PC-3 (cell line): ENCODE data around the gene PACRG. TPM values are rescaled to one million over a fixed set of nuclear protein-coding genes. Genes with fewer than 3 reads are reported as not detected.

Experiments
- ATAC-seq: fragments of 200-7000 bp; cut with Tn5 transposase; 2 replicates; pipeline ENCODE4 v1.9.1; 2020; ENCODE audit warnings: mild to moderate bottlenecking, moderate library complexity
- BruUV-seq: library from RNA; stranded (reverse); fragments of 400-500 nt; replicated peaks from 2 replicates; lab custom pipeline; 2021; lab: Mats Ljungman, UMichigan
- CTCF ChIA-PET: fragments of 300-600 bp; sonication (Branson Sonifier 250); formaldehyde crosslinking; loops from one replicate; lab custom pipeline; 2022; ENCODE audit warnings: antibody characterized with exemption; lab: Charles Lee
- POLR2A ChIA-PET: fragments of 300-600 bp; sonication (Branson Sonifier 250); formaldehyde crosslinking; loops from one replicate; lab custom pipeline; 2022; ENCODE audit warnings: antibody characterized with exemption; ENCODE audit not compliant: unreplicated experiment; lab: Charles Lee
- DNase-seq: peaks from one replicate; pipeline ENCODE4 v3.0.0-alpha.2; 2015
- H2AFZ ChIP-seq: fragments of 300-600 bp; sonication (generic); 2 replicates; pipeline ENCODE4 v1.6.0; 2016; ENCODE audit warnings: antibody characterized with exemption, low read length
- H3F3A ChIP-seq: fragments of 300-600 bp; sonication (generic); one replicate; pipeline ENCODE4 v1.6.0; 2017; ENCODE audit warnings: antibody characterized with exemption, low read length, control low read depth, mild to moderate bottlenecking; ENCODE audit not compliant: unreplicated experiment
- H3K27ac ChIP-seq: fragments of 300-600 bp; sonication (generic); 2 replicates; pipeline ENCODE4 v1.5.1; 2016; ENCODE audit warnings: mild to moderate bottlenecking, low read length
- H3K27me3 ChIP-seq: fragments of 300-600 bp; sonication (generic); 2 replicates; pipeline ENCODE4 v1.6.1; 2016; ENCODE audit warnings: low read length, mixed read lengths
- H3K36me3 ChIP-seq: fragments of 300-600 bp; sonication (generic); 2 replicates; pipeline ENCODE4 v1.6.1; 2016; ENCODE audit warnings: low read depth, mixed run types, low read length, mixed read lengths
- H3K4me1 ChIP-seq: fragments of 300-600 bp; sonication (generic); 2 replicates; pipeline ENCODE4 v1.5.1; 2016; ENCODE audit warnings: low read length; ENCODE audit not compliant: insufficient read depth
- H3K4me2 ChIP-seq: fragments of 300-600 bp; sonication (generic); 2 replicates; pipeline ENCODE4 v1.6.0; 2016; ENCODE audit warnings: low read length
- H3K4me3 ChIP-seq: fragments of 300-600 bp; sonication (generic); 2 replicates; pipeline ENCODE4 v1.5.1; 2016; ENCODE audit warnings: mild to moderate bottlenecking, low read length, mixed read lengths
- H3K79me2 ChIP-seq: fragments of 300-600 bp; sonication (generic); 2 replicates; pipeline ENCODE4 v1.6.1; 2017; ENCODE audit warnings: low read length, mixed read lengths
- H3K9ac ChIP-seq: fragments of 300-600 bp; sonication (generic); 2 replicates; pipeline ENCODE4 v1.6.0; 2016; ENCODE audit warnings: mild to moderate bottlenecking, low read length
- H3K9me2 ChIP-seq: fragments of 300-600 bp; sonication (generic); replicated peaks from 2 replicates; pipeline ENCODE4 v1.6.1; 2016; ENCODE audit warnings: mixed run types, low read length, mixed read lengths
- H3K9me3 ChIP-seq: fragments of 300-600 bp; sonication (generic); 2 replicates; pipeline ENCODE4 v1.6.1; 2016; ENCODE audit warnings: low read length, mixed read lengths
- H4K20me1 ChIP-seq: fragments of 300-600 bp; sonication (generic); 2 replicates; pipeline ENCODE4 v1.6.1; 2016; ENCODE audit warnings: low read length, mixed read lengths
- EZH2 ChIP-seq: fragments of 300-600 bp; sonication (generic); IDR thresholded peaks from one replicate; pipeline ENCODE4 v1.6.1; 2017; ENCODE audit warnings: antibody characterized with exemption, mild to moderate bottlenecking, low read length; ENCODE audit not compliant: unreplicated experiment
- EZH2phosphoT487 ChIP-seq: fragments of 300-600 bp; sonication (generic); IDR thresholded peaks from 2 replicates; pipeline ENCODE4 v1.6.1; 2018; ENCODE audit warnings: mild to moderate bottlenecking, antibody characterized with exemption, low read length, borderline replicate concordance
- intact Hi-C: fragments of 100-400 bp; cut with micrococcal nuclease; formaldehyde crosslinking; loops from 2 replicates; pipeline ENCODE4 v1.9.0; 2023
- total RNA-seq: library from RNA; depleted of rRNA; stranded (reverse); fragments of >200 nt; gene quantifications from 2 replicates; pipeline ENCODE4 v1.2.3, GENCODE V29; 2014
- TF ChIP-seq, protein P1 (sequence below): fragments of 300-600 bp; sonication (generic); conservative IDR thresholded peaks from 2 replicates; pipeline ENCODE4 v1.5.1; 2017; ENCODE audit warnings: antibody characterized with exemption, low read depth, mild to moderate bottlenecking, low read length

Gene PACRG
- total RNA-seq, 1 experiment from 2014 or later = not detected

DNA sequence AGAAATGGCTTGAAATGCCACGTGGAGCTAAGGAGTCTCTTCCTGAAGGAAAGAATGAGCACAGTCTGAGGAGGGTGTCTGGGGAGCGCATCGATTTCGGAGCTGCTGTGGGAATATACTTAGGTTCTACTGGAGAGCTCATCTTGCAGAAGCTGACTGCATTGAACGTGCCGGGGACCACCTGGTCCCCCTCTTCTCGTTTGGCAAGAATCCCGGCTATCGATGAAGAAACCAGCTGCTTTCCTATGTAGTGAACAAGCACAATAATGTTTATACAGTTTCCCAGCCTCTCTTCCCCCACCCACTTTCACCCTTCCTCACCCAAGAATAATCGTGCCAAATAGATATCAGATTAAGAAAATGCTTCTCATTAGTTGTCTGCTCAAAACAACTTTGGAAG is 242.5 kb downstream of the PACRG start:
- no peak for DNase-seq
- no TSS peak for BruUV-seq
- Histone ChIP-seq H3K27me3 (0 out of 2 replicates have a peak, but pooled peaks cover 10% of the 10 kb centered on the region), H3K9ac (no peak overlapping the region), H3K9me2 (no peaks in the 10 kb centered on the region), H3K9me3 (no peaks in the 10 kb centered on the region), H3K4me1 (no peaks in the 10 kb centered on the region), H3F3A (no peaks in the 10 kb centered on the region), H3K4me2 (no peak overlapping the region), H4K20me1 (no peaks in the 10 kb centered on the region), H3K4me3 (no peak overlapping the region), H3K36me3 (no peaks in the 10 kb centered on the region), H3K79me2 (no peaks in the 10 kb centered on the region), H3K27ac (no peak overlapping the region), H2AFZ (no peak overlapping the region)
- intact Hi-C loops = no loop called here
- CTCF ChIA-PET = no interaction called here
- TF ChIP-seq, protein P1, sequence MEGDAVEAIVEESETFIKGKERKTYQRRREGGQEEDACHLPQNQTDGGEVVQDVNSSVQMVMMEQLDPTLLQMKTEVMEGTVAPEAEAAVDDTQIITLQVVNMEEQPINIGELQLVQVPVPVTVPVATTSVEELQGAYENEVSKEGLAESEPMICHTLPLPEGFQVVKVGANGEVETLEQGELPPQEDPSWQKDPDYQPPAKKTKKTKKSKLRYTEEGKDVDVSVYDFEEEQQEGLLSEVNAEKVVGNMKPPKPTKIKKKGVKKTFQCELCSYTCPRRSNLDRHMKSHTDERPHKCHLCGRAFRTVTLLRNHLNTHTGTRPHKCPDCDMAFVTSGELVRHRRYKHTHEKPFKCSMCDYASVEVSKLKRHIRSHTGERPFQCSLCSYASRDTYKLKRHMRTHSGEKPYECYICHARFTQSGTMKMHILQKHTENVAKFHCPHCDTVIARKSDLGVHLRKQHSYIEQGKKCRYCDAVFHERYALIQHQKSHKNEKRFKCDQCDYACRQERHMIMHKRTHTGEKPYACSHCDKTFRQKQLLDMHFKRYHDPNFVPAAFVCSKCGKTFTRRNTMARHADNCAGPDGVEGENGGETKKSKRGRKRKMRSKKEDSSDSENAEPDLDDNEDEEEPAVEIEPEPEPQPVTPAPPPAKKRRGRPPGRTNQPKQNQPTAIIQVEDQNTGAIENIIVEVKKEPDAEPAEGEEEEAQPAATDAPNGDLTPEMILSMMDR = no peak
- TF ChIP-seq EZH2phosphoT487 (no peak), EZH2 (no peak)
- POLR2A ChIA-PET = no interaction called here
- no peak for ATAC-seq

DNA sequence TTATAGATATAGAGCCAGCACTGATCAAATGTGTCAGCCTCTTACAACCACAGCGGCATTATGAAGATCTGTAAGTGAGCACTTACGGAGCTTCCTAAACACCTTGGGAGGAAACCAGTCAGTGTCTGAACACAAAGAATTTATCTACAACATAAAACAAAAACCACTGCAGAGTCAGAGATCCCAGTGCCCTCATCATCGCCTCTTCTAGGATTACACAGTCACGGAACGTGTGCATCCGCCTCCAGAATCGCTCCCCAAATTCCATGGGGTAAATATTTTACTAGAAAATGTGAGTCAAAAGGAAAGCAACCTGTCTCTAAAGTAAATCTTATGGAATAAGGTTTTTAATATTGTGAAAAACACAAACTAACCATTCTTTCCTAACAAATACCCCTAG is 243.6 kb downstream of the PACRG start:
- intact Hi-C loops = no loop called here
- CTCF ChIA-PET = no interaction called here

More for the DNA sequence above, 243.6 kb downstream of the PACRG start:
- Histone ChIP-seq H3F3A (no peaks in the 10 kb centered on the region), H3K9me3 (no peaks in the 10 kb centered on the region), H3K36me3 (no peaks in the 10 kb centered on the region), H3K9ac (no peak overlapping the region), H3K4me3 (no peak overlapping the region), H2AFZ (no peak overlapping the region), H3K4me1 (no peaks in the 10 kb centered on the region), H3K27me3 (0 out of 2 replicates have a peak, but pooled peaks cover 10% of the 10 kb centered on the region), H4K20me1 (no peaks in the 10 kb centered on the region), H3K79me2 (no peaks in the 10 kb centered on the region), H3K9me2 (no peaks in the 10 kb centered on the region), H3K4me2 (no peak overlapping the region), H3K27ac (no peak overlapping the region)
- TF ChIP-seq EZH2 = no peak
- no peak for TF ChIP-seq EZH2phosphoT487
- TF ChIP-seq, protein P1 = no peak
- POLR2A ChIA-PET = no interaction called here
- no peak for DNase-seq
- ATAC-seq = no peak
- BruUV-seq = no TSS peak
